Measurements from ENCODE around the gene CANT1. TPM values are rescaled to one million over a fixed set of nuclear protein-coding genes. Genes with fewer than 3 reads are reported as not detected.

Gene CANT1
- total and polyA plus RNA-seq, 9 of the 15 experiments (the other 6 are each of a cell fraction or from before 2014, with no cell fraction given), result 2.7 to 66.4 (median 22.5) TPM

DNA sequence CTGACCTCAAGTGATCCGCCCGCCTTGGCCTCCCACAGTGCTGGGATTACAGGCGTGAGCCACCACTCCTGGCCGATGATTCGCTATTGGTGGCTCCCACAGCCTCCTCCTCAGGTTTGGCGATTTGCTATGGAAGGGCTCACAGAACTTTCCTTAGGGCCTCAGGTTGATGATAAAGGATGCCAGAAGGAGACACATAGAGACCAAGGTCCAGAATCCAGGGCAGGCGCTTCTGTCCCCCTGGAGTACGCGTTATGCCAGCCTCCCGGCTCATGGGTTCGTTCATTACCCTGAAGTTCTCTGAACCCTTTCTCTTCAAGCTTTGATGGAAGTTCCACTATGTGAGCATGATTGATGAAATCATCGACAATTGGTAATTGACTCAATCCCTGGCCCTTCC, 49.8 kb downstream of the CANT1 start:
- Histone ChIP-seq H3K4me1 (replicated peaks in 1 of 2; ENCODE audit: control insufficient read depth in 2 of 2, insufficient read depth in 2 of 2, low read length in 2 of 2) (peaks cover 5 to 7% of the 10 kb centered on the region in 2 experiments; a peak in 4 of 5 replicates), H3K27ac (ENCODE audit: extremely low read depth, low read depth, low read length) (no peak overlapping the region), H3K27me3 (ENCODE audit: control insufficient read depth in 2 of 2, insufficient read depth in 2 of 2, low read length in 2 of 2) (peaks cover 39 to 81% of the 10 kb centered on the region in 2 experiments), H3K9me3 (replicated peaks; ENCODE audit: control insufficient read depth, insufficient read depth, low read depth, low read length) (no peaks in the 10 kb centered on the region), H3K4me3 (no peak overlapping the region), H2AFZ (ENCODE audit: low read depth, low read length) (no peak overlapping the region), H4K20me1 (replicated peaks; ENCODE audit: control insufficient read depth, insufficient read depth, low read length) (peaks cover 16% of the 10 kb centered on the region), H3K79me2 (ENCODE audit: control insufficient read depth, insufficient read depth, low read length) (no peaks in the 10 kb centered on the region), H3K4me2 (ENCODE audit: insufficient read depth, low read length) (no peak overlapping the region), H3K9me1 (ENCODE audit: control insufficient read depth, insufficient read depth, low read length) (no peaks in the 10 kb centered on the region), H3K36me3 (ENCODE audit: control insufficient read depth, insufficient read depth, low read length) (no peaks in the 10 kb centered on the region), H3K9ac (ENCODE audit: insufficient read depth in 1 of 2, low read depth in 2 of 2, low read length in 2 of 2) (no peak overlapping the region)
- CTCF ChIA-PET (ENCODE audit: low intra/inter-chr PET ratio), result interaction anchor here (0.7 kb wide), 1 partner anchor 463 kb away, joined by 5 read pairs; no protein-coding TSS in a partner anchor
- DNase-seq (ENCODE audit: extremely low read depth in 1 of 4, low spot score in 3 of 4) (no peak), ATAC-seq (no peak), FAIRE-seq (no peak)
- in situ Hi-C loops (cut with MboI), result no loop called here
- POLR2A ChIA-PET, result interaction anchor here (0.7 to 2.0 kb wide), 2 partner anchors 12 to 133 kb away, joined by 3 to 6 read pairs; no protein-coding TSS in a partner anchor
- no TSS peak for BruUV-seq (replicated peaks)
- intact Hi-C loops (cut with micrococcal nuclease), result no loop called here
- WGBS (ENCODE audit: insufficient coverage, low coverage, missing lambda C conversion rate), result 19% methylated on average over 12 of the region's 12 CpGs
- TF ChIP-seq, protein P1, sequence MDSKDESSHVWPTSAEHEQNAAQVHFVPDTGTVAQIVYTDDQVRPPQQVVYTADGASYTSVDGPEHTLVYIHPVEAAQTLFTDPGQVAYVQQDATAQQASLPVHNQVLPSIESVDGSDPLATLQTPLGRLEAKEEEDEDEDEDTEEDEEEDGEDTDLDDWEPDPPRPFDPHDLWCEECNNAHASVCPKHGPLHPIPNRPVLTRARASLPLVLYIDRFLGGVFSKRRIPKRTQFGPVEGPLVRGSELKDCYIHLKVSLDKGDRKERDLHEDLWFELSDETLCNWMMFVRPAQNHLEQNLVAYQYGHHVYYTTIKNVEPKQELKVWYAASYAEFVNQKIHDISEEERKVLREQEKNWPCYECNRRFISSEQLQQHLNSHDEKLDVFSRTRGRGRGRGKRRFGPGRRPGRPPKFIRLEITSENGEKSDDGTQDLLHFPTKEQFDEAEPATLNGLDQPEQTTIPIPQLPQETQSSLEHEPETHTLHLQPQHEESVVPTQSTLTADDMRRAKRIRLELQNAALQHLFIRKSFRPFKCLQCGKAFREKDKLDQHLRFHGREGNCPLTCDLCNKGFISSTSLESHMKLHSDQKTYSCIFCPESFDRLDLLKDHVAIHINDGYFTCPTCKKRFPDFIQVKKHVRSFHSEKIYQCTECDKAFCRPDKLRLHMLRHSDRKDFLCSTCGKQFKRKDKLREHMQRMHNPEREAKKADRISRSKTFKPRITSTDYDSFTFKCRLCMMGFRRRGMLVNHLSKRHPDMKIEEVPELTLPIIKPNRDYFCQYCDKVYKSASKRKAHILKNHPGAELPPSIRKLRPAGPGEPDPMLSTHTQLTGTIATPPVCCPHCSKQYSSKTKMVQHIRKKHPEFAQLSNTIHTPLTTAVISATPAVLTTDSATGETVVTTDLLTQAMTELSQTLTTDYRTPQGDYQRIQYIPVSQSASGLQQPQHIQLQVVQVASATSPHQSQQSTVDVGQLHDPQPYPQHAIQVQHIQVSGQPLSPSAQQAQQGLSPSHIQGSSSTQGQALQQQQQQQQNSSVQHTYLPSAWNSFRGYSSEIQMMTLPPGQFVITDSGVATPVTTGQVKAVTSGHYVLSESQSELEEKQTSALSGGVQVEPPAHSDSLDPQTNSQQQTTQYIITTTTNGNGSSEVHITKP (IDR thresholded peaks at IDR 0.05; ENCODE audit: partially characterized antibody), result no peak
- TF ChIP-seq TAF15 (IDR thresholded peaks at IDR 0.05; ENCODE audit: low read depth, low read length), result no peak
- no peak for TF ChIP-seq ERF (CRISPR knock-in tag; IDR thresholded peaks at IDR 0.05)
- TF ChIP-seq RBM39 (optimal IDR thresholded peaks at IDR 0.05; ENCODE audit: low read depth, low read length), result no peak
- TF ChIP-seq, protein P2, sequence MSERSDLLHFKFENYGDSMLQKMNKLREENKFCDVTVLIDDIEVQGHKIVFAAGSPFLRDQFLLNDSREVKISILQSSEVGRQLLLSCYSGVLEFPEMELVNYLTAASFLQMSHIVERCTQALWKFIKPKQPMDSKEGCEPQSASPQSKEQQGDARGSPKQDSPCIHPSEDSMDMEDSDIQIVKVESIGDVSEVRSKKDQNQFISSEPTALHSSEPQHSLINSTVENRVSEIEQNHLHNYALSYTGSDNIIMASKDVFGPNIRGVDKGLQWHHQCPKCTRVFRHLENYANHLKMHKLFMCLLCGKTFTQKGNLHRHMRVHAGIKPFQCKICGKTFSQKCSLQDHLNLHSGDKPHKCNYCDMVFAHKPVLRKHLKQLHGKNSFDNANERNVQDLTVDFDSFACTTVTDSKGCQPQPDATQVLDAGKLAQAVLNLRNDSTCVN (CRISPR knock-in tag; IDR thresholded peaks at IDR 0.05), result no peak
- TF ChIP-seq NFE2L1 (tag; IDR thresholded peaks at IDR 0.05; ENCODE audit: borderline replicate concordance, low read depth), result no peak
- TF ChIP-seq DNMT1 (IDR thresholded peaks at IDR 0.05), result no peak
- TF ChIP-seq TAF1 (IDR thresholded peaks at IDR 0.05; ENCODE audit: control insufficient read depth, extremely low read depth, insufficient read depth, low read length, severe bottlenecking), result no peak
- TF ChIP-seq THRAP3 (IDR thresholded peaks at IDR 0.05; ENCODE audit: borderline replicate concordance), result no peak
- TF ChIP-seq GABPA (tag; conservative IDR thresholded peaks at IDR 0.05; ENCODE audit: low read depth), result no peak
- no peak for TF ChIP-seq BCOR (IDR thresholded peaks at IDR 0.05)
- no peak for TF ChIP-seq NFXL1 (CRISPR knock-in tag; IDR thresholded peaks at IDR 0.05)
- TF ChIP-seq HDAC3 (IDR thresholded peaks at IDR 0.05; ENCODE audit: borderline replicate concordance, partially characterized antibody), result no peak
